NOMO-1 treated with dmso at 0.1 percent for 144 hours (cell line): ENCODE measurements around the gene EXOC3L1.

Experiments used
- DNase-seq: peaks from one replicate; lab custom pipeline; 2025; ENCODE audit not compliant: unreplicated experiment; lab: John Stamatoyannopoulos, UW

Gene EXOC3L1

DNA sequence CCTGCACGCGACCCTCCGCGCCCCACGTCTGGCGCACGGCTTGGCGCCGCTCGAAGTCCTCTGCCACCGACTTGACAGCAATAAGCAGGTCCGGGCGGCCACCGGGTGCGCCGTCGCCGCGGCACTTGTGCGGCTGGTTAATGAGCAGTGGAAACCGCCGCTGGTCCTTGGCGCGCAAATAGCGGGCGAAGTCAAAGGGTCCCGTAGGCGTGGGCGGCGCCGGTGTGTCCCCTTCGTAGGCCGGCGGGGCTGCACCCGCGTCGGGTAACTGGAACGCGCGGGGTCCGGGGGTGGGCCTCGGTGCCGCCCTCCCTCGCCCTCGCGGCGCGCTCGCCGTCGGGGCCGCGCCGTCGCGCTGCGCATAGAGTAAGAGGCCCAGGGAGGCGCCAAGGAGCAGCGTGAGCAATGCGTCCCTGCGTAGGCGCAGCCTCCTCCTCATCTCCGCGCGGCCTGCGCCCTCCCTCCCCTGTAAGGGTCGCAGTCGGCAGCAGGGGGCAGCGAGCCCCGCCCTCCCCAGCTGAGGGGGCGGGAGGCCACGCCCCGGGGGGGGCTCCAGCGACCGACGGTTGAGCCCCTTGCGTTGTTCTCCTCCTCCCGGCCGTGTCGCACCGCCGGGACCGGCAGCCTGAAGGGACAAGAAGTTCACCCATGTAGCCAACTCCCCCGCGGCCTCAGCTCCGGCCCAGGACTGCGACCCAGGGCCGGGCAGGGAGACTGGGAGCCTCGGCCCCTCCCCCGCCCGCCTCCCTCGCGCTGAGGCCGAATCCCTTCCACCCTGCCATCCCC is 39.7 kb downstream of the EXOC3L1 start:
- no peak for DNase-seq

DNA sequence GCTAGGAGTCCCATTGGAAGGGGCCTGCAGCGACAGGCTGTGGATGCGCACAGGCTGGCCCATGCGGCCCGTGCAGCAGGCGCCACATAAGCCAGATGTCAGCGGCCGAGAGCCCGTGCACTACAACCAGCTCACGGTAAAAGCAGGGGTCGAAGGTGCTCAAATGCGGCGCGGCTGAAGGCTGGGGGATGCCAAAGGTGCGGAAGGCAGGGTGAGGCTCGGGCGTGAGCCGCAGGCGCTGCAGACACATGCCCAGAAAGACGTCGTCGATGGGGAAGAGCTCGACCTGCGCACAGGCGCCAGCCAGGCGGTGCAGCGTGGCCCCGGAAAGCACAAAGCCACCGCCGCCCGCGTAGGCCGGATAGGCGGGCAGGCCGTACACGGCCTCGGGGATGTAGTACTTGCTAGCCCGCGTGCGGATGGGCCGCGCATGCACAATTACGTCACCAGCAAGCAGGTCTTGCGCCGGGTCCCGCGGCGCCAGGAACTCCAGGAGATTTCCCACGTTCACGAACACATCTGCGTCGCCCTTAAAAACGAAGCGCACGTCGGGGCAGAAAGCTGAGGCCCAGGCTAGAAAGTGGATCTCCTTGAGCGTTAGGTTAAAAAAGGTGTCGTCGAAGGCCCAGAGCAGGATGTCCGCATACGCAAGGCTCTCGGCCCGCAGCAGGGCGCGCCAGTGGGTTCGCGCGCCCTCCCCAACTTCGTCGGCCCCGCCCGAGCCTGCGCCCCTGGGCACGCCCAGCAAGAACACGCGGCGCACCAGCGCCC is 40.5 kb downstream of the EXOC3L1 start:
- DNase-seq, result no peak

DNA sequence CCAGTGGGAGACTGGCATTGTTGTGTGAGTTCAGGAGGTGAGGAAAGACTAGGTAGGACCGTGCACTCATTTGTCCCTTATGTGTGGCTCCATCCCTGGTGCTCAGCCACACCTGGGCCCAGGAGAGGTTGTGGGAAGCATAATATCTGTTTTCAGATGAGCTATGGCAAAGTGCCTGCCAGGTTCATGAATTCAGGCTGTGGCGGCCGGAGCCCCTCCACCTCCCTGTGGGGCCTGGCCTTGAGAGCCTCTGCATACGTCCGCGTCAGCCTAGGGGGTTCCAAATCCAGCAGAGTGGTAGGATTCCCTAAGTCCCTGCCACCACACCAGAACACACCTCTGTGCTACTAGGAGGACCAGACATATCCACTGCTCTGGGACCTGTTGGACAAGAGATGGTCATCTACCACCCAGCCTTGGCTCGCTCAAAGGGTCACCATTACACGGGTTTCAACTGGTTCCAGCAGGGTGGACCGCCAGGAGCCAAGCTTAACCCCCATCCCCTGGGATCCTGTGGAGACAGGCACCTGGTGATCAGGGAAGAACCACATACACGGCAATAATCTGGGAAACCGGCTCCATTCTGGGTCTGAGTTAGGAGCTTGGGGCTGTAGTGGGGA is 41.2 kb downstream of the EXOC3L1 start:
- no peak for DNase-seq

DNA sequence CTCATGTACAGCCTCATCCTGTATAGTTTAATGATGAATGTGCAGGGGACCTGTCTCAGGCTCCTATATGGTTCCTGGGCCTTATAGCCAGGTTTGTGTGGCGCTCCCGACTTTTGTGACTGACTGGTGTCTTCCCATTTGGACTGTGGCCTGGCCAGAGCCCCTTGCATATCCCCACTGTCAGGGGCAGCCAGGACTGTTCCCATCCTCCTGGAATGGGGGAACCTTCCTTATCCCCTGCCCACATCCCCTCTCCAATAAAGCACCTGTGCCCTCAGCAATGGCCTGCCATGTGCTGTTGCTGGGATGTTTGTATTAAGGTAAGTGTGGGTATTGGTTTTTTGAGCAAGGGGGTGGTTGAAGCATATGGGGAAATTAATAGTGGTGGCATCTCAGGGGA is 41.7 kb downstream of the EXOC3L1 start:
- no peak for DNase-seq

DNA sequence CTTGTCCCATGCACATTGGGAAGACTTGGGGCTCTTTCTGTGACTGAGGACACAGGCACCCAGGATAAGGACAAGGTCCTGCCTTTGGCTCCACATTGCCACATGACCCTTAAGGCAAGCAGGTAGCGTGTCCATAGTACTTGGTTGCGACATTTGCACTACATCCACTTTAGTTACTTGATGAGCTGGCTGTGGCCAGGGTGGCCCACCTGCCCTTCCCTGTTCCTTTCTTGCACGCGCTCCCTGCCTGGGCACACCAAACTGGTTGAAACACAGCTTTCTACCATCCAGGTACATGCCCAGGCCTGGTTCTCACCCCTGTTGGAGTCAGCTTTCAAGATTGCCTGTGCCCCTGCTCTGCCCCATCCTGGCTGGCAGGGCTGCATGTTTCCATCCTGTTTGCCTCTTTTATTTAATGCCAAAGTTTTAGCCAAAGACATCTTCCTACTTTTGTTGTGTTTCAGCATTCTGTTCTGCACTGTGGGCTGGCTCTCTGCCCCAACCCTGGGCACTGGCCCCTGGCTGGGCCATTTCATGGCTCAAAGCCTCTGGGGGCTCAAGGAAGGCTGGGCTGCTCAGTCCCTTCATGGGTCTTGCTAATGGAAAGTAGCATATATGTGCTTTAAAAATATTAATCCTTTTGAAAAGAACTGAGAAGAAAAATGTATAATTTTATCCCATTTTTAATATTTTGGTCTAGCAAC is 42.3 kb downstream of the EXOC3L1 start:
- no peak for DNase-seq

DNA sequence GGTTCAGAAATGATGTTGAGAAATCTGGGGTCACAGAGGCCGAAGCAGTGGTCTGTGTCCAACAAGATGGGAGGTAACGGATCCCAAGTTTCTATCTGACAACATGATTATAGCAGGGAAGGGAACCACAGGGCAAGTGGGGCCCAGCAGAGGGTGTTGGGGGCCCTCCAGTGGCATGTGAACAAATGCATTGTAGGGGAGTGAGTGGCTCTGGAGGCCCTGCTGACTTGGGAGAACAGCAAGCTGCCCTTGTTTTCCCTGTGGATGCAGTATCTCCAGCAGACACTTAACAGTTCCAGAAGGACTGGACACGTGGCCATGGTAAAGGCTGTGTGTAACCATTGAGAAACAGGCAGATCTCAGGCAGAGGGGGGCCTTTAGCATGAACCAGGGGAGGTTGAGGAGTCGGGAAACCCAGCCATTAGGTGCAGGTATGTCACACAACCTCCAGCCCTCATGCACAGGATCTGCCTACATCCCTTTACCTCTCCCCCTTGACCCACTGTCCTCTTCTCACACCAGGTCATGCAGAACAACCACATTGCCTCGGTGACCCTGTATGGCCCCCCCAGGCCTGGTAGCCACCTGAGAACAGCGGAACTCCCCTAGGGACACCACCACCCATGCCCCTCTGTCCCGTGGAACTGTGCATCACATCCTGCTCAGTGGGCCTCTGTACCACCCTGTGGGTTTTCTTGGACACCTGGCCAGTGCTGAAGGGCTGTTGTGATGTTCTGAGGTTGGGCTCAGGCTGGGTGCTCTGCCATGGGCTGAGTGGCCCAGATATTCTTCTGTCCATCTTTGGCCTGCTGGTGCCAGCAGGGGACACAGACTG is 43.2 kb downstream of the EXOC3L1 start:
- no peak for DNase-seq

DNA sequence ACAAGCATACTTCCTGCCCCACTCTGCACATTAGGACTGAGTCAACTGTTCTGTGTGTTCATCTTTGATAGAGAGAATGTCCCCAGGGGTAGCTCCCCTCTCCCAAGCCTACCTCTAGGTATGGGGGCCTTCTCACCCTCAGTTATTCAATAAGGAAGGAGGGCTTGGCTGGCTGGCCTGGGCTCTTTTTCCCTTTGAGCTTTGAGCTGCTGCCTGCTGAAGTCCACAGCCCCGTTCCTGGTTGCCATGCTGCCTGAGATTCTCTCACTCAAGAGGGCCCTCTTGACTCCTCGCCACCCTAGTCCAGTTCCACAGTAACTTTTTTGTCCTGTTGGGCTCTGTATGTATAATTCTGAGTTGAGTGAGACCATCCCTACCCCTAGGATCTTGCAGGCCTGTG is 44.2 kb downstream of the EXOC3L1 start:
- no peak for DNase-seq

DNA sequence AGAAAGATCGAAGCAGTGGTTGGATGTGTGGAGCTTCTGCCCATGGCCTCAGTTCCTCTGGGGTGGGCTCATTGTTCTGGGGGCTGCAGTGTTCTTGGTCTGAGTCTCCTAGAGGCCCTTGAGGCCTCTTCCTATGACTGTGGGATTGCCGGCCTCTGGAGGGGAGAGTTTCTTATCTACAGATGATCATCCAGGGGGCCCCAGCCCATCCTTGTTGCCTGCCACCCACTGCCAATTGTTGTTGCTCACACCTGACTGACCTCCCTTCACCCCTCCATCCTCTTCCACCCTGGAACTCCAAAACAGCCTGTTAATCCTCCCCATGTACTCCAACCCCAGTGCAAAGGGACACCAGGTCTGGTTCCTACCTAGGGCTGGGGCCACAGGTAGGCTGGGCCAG is 45.0 kb downstream of the EXOC3L1 start:
- DNase-seq, result no peak

DNA sequence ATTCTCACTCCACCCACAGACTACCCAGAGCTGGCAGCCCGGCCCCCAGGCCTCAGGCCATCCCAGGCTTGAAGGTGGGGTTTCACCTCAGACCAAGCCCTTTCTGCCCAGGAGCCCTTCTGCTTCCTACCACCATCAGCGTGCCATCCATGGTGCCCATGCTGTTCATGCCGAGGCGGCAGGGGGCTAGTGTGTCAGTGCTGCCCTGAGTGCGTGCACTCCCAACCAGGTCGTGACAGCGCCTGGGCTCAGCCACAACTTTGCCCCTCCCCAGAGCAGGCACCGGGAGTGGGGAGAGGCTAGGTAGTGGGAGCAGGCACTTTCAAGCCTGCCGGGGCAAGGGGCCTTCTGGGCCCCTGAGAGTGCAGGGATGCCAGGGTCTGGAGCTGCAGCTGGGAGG is 47.6 kb downstream of the EXOC3L1 start:
- no peak for DNase-seq

DNA sequence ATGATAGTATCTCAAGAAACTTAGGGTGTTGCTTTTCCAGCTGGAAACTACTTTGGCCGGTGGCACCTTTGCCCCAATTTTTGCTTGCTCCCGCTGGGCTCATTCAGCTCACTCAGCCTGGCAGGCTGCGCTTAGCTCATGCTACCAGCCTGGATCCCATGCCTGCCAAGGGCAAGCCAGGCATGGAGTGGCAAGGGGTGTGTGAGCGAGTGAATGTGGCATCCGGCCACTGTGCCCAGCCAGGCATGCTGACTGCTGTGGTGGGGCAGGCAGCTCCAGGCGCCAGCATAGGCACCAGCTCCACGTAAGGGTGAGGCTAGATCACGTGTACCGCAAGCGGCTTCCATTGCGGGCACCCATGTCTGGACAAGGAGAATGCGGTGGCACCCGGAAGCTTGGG is 48.5 kb downstream of the EXOC3L1 start:
- no peak for DNase-seq

DNA sequence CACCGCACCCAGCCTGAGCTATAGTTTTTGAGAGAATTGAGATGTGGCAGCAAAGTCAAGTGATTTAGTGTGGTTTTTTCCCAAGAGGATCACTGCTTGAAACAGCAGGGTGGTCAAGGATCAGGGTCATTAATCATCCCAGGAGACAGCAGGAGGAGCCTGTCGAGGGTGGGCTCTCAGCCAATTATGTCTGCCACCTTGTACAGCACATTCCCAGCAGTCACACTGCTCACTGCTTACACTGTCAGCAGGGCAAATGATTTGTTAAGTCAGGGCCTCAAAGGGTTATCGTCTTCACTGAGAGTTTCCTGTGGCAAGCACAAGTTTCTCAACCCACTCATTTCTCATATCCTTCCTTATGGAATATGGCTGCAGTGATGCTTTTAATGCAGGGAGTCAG is 52.3 kb downstream of the EXOC3L1 start:
- DNase-seq, result no peak
